K562 (cell line): ENCODE results near the gene CEP350. TPM values are rescaled to one million over a fixed set of nuclear protein-coding genes. Genes with fewer than 3 reads are reported as not detected.

Source experiments
- ATAC-seq: fragments of 200-7000 bp; cut with Tn5 transposase; 3 replicates; pipeline ENCODE4 v1.9.1; 2020; ENCODE audit warnings: moderate library complexity
- BruUV-seq: library from RNA; stranded (reverse); fragments of 400-500 nt; replicated peaks from 2 replicates; lab custom pipeline; 2021; lab: Mats Ljungman, UMichigan
- CTCF ChIA-PET: fragments of 300-600 bp; formaldehyde crosslinking; extraction: SDS; loops from one replicate; lab custom pipeline; 2021; ENCODE audit warnings: low intra/inter-chr PET ratio; lab: Yijun Ruan, JAX
- POLR2A ChIA-PET: fragments of 300-600, 350-650 bp; sonication (Branson Sonifier 250); formaldehyde crosslinking; extraction: SDS; loops from one replicate; lab custom pipeline; 2021; ENCODE audit warnings: antibody characterized with exemption, inconsistent platforms; lab: Yijun Ruan, JAX
- DNase-seq, 4 experiments: peaks; one replicate each; pipeline versions ENCODE4 v3.0.0 to v3.0.0-alpha.2; 2011 to 2018; ENCODE audit warnings: low spot score in 3 of 4, mixed read lengths in 3 of 4; ENCODE audit errors: extremely low read depth in 1 of 4
- FAIRE-seq: peaks from 2 replicates; lab custom pipeline; 2011; peaks lifted over from hg19 to GRCh38; lab: Jason Lieb, UNC
- H2AFZ ChIP-seq: 2 replicates; pipeline ENCODE4 v1.6.0; 2011; ENCODE audit warnings: low read depth, low read length, control low read depth, inconsistent platforms
- H3K27ac ChIP-seq: fragments of 200-600 bp; 3 replicates; pipeline ENCODE4 v1.8.0; 2011; ENCODE audit warnings: low read depth, mild to moderate bottlenecking, control low read depth, inconsistent platforms, low read length, moderate library complexity, mixed read lengths; ENCODE audit errors: extremely low read depth
- H3K27me3 ChIP-seq, 2 experiments: fragments of 300-600 bp in 1 of 2; 2 replicates in 1 of 2; 3 replicates in 1 of 2; pipeline versions ENCODE4 v1.6.0 to v1.8.0; 2011; ENCODE audit warnings: inconsistent platforms in 2 of 2, low read length in 2 of 2, mild to moderate bottlenecking in 1 of 2, mixed read lengths in 1 of 2, moderate library complexity in 1 of 2; ENCODE audit not compliant: control insufficient read depth in 2 of 2, insufficient read depth in 2 of 2
- H3K36me3 ChIP-seq: fragments of 300-600 bp; 3 replicates; pipeline ENCODE4 v1.8.0; 2011; ENCODE audit warnings: mild to moderate bottlenecking, low read length, inconsistent platforms; ENCODE audit not compliant: control insufficient read depth, insufficient read depth
- H3K4me1 ChIP-seq, 2 experiments: fragments of 200-600 bp in 1 of 2; replicated peaks in 1 of 2; 2 replicates in 1 of 2; 3 replicates in 1 of 2; pipeline versions ENCODE4 v1.5.1 to v1.8.0; 2011; ENCODE audit warnings: inconsistent platforms in 2 of 2, low read length in 2 of 2, mild to moderate bottlenecking in 1 of 2, mixed read lengths in 1 of 2, moderate library complexity in 1 of 2; ENCODE audit not compliant: control insufficient read depth in 2 of 2, insufficient read depth in 2 of 2
- H3K4me2 ChIP-seq: 2 replicates; pipeline ENCODE4 v1.6.1; 2011; ENCODE audit warnings: low read length, control low read depth, inconsistent platforms, mixed read lengths; ENCODE audit not compliant: insufficient read depth
- H3K4me3 ChIP-seq: fragments of 200-600 bp; sonication (generic), shearing (Covaris generic); 2 replicates; pipeline ENCODE4 v1.5.1; 2016; ENCODE audit warnings: control low read depth, inconsistent platforms
- H3K79me2 ChIP-seq: fragments of 200-600 bp; 3 replicates; pipeline ENCODE4 v1.8.0; 2011; ENCODE audit warnings: low read length, inconsistent platforms; ENCODE audit not compliant: control insufficient read depth, insufficient read depth
- H3K9ac ChIP-seq, 2 experiments: 2 replicates each; pipeline versions ENCODE4 v1.6.0 to v1.6.1; 2011; ENCODE audit warnings: low read depth in 2 of 2, low read length in 2 of 2, control low read depth in 1 of 2, inconsistent platforms in 1 of 2, mild to moderate bottlenecking in 1 of 2, mixed read lengths in 1 of 2; ENCODE audit not compliant: insufficient read depth in 1 of 2
- H3K9me1 ChIP-seq: one replicate; pipeline ENCODE4 v1.6.0; 2011; ENCODE audit warnings: inconsistent platforms, mild to moderate bottlenecking, low read length, moderate library complexity; ENCODE audit not compliant: control insufficient read depth, insufficient read depth
- H3K9me3 ChIP-seq: replicated peaks from 2 replicates; pipeline ENCODE4 v1.5.1; 2011; ENCODE audit warnings: low read depth, low read length, inconsistent platforms; ENCODE audit not compliant: control insufficient read depth, insufficient read depth
- H4K20me1 ChIP-seq: replicated peaks from 2 replicates; pipeline ENCODE4 v1.6.1; 2011; ENCODE audit warnings: low read length, inconsistent platforms, mixed read lengths; ENCODE audit not compliant: control insufficient read depth, insufficient read depth
- CHD4 ChIP-seq: fragments of 200-600 bp; sonication (generic); IDR thresholded peaks from 3 replicates; pipeline ENCODE4 v1.6.1; 2012; ENCODE audit warnings: low read depth, mild to moderate bottlenecking, mixed read lengths, low read length, inconsistent platforms; ENCODE audit not compliant: insufficient read depth, insufficient replicate concordance, poor library complexity, severe bottlenecking
- E2F5 ChIP-seq: sonication (generic); formaldehyde crosslinking; IDR thresholded peaks from 2 replicates; pipeline ENCODE4 v1.8.0; 2022; ENCODE audit warnings: mild to moderate bottlenecking, missing genetic modification reagents
- EZH2 ChIP-seq: IDR thresholded peaks from 2 replicates; pipeline ENCODE4 v1.6.1; 2012; ENCODE audit warnings: low read depth, mild to moderate bottlenecking, inconsistent platforms, low read length, borderline replicate concordance
- KAT7 ChIP-seq: sonication (generic); formaldehyde crosslinking; IDR thresholded peaks from 2 replicates; pipeline ENCODE4 v1.8.0; 2022; ENCODE audit warnings: missing genetic modification reagents, mild to moderate bottlenecking, borderline replicate concordance
- MTA2 ChIP-seq: fragments of 450-650 bp; IDR thresholded peaks from 2 replicates; pipeline ENCODE4 v1.6.1; 2016; ENCODE audit warnings: low read depth
- NFRKB ChIP-seq: fragments of 450-650 bp; IDR thresholded peaks from 2 replicates; pipeline ENCODE4 v1.6.1; 2016; ENCODE audit warnings: low read depth
- NR3C1 ChIP-seq: sonication (generic); formaldehyde crosslinking; IDR thresholded peaks from 2 replicates; pipeline ENCODE4 v1.8.1; 2022; ENCODE audit warnings: missing genetic modification reagents
- SAP30 ChIP-seq: fragments of 200-600 bp; sonication (generic); IDR thresholded peaks from 2 replicates; pipeline ENCODE4 v1.6.1; 2012; ENCODE audit warnings: borderline replicate concordance, low read depth, mild to moderate bottlenecking, moderate library complexity, low read length, control low read depth, inconsistent platforms; ENCODE audit not compliant: insufficient read depth, poor library complexity, severe bottlenecking
- SMARCE1 ChIP-seq: fragments of 450-650 bp; IDR thresholded peaks from 2 replicates; pipeline ENCODE4 v1.7.1; 2016; ENCODE audit warnings: mild to moderate bottlenecking
- SRSF1 ChIP-seq: fragments of 200-400 bp; formaldehyde crosslinking; IDR thresholded peaks from 2 replicates; pipeline ENCODE4 v1.6.1; 2017; ENCODE audit warnings: mild to moderate bottlenecking, low read depth, low read length, moderate library complexity
- ZNF511 ChIP-seq: sonication (generic); formaldehyde crosslinking; IDR thresholded peaks from 2 replicates; pipeline ENCODE4 v1.8.0; 2022; ENCODE audit warnings: mild to moderate bottlenecking, missing genetic modification reagents
- ZNF830 ChIP-seq: fragments of 250-450 bp; sonication (Bioruptor Pico); IDR thresholded peaks from 2 replicates; pipeline ENCODE4 v1.5.0; 2021; ENCODE audit warnings: mild to moderate bottlenecking
- WGBS: fragments of 100-300 bp; shearing (Covaris generic); methylation state at CpG from one replicate; pipeline ENCODE4 v1.1.6; 2016; ENCODE audit warnings: low coverage, mixed read lengths; ENCODE audit not compliant: insufficient coverage; ENCODE audit errors: missing lambda C conversion rate; 5-methylcytosine and 5-hydroxymethylcytosine counted together
- in situ Hi-C: fragments of 300-500 bp; cut with MboI; formaldehyde crosslinking; loops from 4 replicates; pipeline ENCODE4 v1.15.0; 2018; ENCODE audit warnings: inconsistent platforms, mixed read lengths
- intact Hi-C: fragments of 100-400 bp; cut with micrococcal nuclease; formaldehyde crosslinking; loops from 2 replicates; pipeline ENCODE4 v1.14.2; 2022
- polyA plus RNA-seq, 8 experiments: library from polyadenylated mRNA; depleted of rRNA in 4 of 8; stranded (reverse) in 5 of 8; unstranded in 3 of 8; fragments of >200 nt; fragmentation: Nextera tagmentation in 2 of 8; fragmentation: Illumina TruSeq in 1 of 8; extraction: Ambion mirVana in 2 of 8; extraction: Trizol in 1 of 8; gene quantifications; 2 replicates each; pipeline versions ENCODE4 v1.2.1 to v1.2.3, GENCODE V29; 2011 to 2014; ENCODE audit warnings: inconsistent platforms in 1 of 8, missing spikeins in 1 of 8
- total RNA-seq, 7 experiments: library from RNA; depleted of rRNA in 6 of 7; stranded (reverse); fragments of >200 nt in 6 of 7; fragmentation: Illumina TruSeq in 2 of 7; extraction: Trizol in 2 of 7; gene quantifications; 2 replicates each; pipeline versions ENCODE4 v1.2.1 to v1.2.3, GENCODE V29; 2011 to 2021; ENCODE audit warnings: low replicate concordance in 1 of 7
- TF ChIP-seq, protein P1 (sequence below): fragments of 250-450 bp; sonication (Bioruptor Pico); IDR thresholded peaks from 2 replicates; pipeline ENCODE4 v1.9.0; 2021; ENCODE audit warnings: mild to moderate bottlenecking
- TF ChIP-seq, protein P2 (sequence below): sonication (generic); formaldehyde crosslinking; IDR thresholded peaks from 2 replicates; pipeline ENCODE4 v1.8.1; 2023; ENCODE audit warnings: missing genetic modification reagents, mild to moderate bottlenecking, borderline replicate concordance

The CEP350 gene
- total and polyA plus RNA-seq, 9 of the 15 experiments (the other 6 are each of a cell fraction or from before 2014, with no cell fraction given) = 8.3 to 64.3 (median 28.0) TPM

GRCh38 chr1:180155182-180155682 is 200.6 kb downstream of the CEP350 start:
- FAIRE-seq (no peak), ATAC-seq (peak; percentile 18), DNase-seq (peak in 3 of 4 experiments; percentile 45 to 61 (median 60))
- peak overlapping the region; percentile 90 for H2AFZ ChIP-seq
- ChIA-PET CTCF (no interaction called here), POLR2A (interaction anchor here (0.5 to 1.9 kb wide), 9 partner anchors 10 to 1617 kb away, joined by 3 to 11 read pairs (median 4); no protein-coding TSS in a partner anchor)
- peak overlapping the region; percentile 94 for H3K4me2 ChIP-seq
- 6% methylated on average over 26 of the region's 29 CpGs for WGBS
- H3K4me1 ChIP-seq = peaks cover 33 to 37% of the 10 kb centered on the region in 2 experiments
- H3K27me3 ChIP-seq = no peaks in the 10 kb centered on the region
- H3K36me3 ChIP-seq = no peaks in the 10 kb centered on the region
- H3K9me3 ChIP-seq = no peaks in the 10 kb centered on the region
- H3K9ac ChIP-seq = peak overlapping the region; percentile 65 to 93
- H3K27ac ChIP-seq = peak overlapping the region; percentile 45; the same call in 2 of the 3 replicates
- no peaks in the 10 kb centered on the region for H3K9me1 ChIP-seq
- in situ Hi-C loops (no loop called here), intact Hi-C loops (loop anchor here (5.0 kb wide), 2 partner anchors 198 to 278 kb away; partner anchors contain the start of gene TOR1AIP2)
- H3K4me3 ChIP-seq = peak overlapping the region; percentile 77
- no TSS peak for BruUV-seq
- peaks cover 14% of the 10 kb centered on the region; the same call in 1 of the 2 replicates for H4K20me1 ChIP-seq
- H3K79me2 ChIP-seq = peaks cover 10% of the 10 kb centered on the region
- TF ChIP-seq SAP30 (peak; percentile 18), EZH2 (no peak), NR3C1 (peak; percentile 39), SRSF1 (no peak), ZNF511 (peak; percentile 23; the same call in 1 of the 2 replicates), MTA2 (no peak), E2F5 (CRISPR knock-in tag) (0 out of 2 replicates have a peak, but pooled peaks have one; percentile 9), SMARCE1 (peak; percentile 60), KAT7 (CRISPR knock-in tag) (0 out of 2 replicates have a peak, but pooled peaks have one; percentile 64), CHD4 (peak; percentile 49), ZNF830 (CRISPR knock-in tag) (no peak), NFRKB (peak; percentile 54; the same call in 1 of the 2 replicates)
- TF ChIP-seq, protein P1, sequence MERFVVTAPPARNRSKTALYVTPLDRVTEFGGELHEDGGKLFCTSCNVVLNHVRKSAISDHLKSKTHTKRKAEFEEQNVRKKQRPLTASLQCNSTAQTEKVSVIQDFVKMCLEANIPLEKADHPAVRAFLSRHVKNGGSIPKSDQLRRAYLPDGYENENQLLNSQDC = no peak
- TF ChIP-seq, protein P2, sequence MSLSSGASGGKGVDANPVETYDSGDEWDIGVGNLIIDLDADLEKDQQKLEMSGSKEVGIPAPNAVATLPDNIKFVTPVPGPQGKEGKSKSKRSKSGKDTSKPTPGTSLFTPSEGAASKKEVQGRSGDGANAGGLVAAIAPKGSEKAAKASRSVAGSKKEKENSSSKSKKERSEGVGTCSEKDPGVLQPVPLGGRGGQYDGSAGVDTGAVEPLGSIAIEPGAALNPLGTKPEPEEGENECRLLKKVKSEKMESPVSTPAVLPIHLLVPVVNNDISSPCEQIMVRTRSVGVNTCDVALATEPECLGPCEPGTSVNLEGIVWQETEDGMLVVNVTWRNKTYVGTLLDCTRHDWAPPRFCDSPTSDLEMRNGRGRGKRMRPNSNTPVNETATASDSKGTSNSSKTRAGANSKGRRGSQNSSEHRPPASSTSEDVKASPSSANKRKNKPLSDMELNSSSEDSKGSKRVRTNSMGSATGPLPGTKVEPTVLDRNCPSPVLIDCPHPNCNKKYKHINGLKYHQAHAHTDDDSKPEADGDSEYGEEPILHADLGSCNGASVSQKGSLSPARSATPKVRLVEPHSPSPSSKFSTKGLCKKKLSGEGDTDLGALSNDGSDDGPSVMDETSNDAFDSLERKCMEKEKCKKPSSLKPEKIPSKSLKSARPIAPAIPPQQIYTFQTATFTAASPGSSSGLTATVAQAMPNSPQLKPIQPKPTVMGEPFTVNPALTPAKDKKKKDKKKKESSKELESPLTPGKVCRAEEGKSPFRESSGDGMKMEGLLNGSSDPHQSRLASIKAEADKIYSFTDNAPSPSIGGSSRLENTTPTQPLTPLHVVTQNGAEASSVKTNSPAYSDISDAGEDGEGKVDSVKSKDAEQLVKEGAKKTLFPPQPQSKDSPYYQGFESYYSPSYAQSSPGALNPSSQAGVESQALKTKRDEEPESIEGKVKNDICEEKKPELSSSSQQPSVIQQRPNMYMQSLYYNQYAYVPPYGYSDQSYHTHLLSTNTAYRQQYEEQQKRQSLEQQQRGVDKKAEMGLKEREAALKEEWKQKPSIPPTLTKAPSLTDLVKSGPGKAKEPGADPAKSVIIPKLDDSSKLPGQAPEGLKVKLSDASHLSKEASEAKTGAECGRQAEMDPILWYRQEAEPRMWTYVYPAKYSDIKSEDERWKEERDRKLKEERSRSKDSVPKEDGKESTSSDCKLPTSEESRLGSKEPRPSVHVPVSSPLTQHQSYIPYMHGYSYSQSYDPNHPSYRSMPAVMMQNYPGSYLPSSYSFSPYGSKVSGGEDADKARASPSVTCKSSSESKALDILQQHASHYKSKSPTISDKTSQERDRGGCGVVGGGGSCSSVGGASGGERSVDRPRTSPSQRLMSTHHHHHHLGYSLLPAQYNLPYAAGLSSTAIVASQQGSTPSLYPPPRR (CRISPR knock-in tag) = 0 out of 2 replicates have a peak, but pooled peaks have one; percentile 59
